Lower leg skin (tissue), 3 donors: ENCODE measurements around the gene NODAL.

Source experiments
- CTCF ChIP-seq, 3 donors: fragments of 450-650 bp; IDR thresholded peaks; one replicate each; pipeline ENCODE4 v1.5.1; 2016; ENCODE audit warnings: antibody characterized with exemption in 3 of 3, mild to moderate bottlenecking in 3 of 3, moderate library complexity in 2 of 3
- POLR2A ChIP-seq, 2 donors: fragments of 450-650 bp; IDR thresholded peaks; one replicate each; pipeline ENCODE4 v1.6.1; 2016 to 2017; ENCODE audit warnings: antibody characterized with exemption in 2 of 2, mild to moderate bottlenecking in 1 of 2, moderate library complexity in 1 of 2

GRCh38 chr10:70461397-70462348 is 20.2 kb upstream of the NODAL start:
- TF ChIP-seq CTCF (IDR thresholded peaks at IDR 0.05): peak in 1 of 3 donors; percentile 31
- no peak for TF ChIP-seq POLR2A (IDR thresholded peaks at IDR 0.05)
